Fibroblast of lung (primary cell): ENCODE measurements around the gene FKBP11. TPM values are rescaled to one million over a fixed set of nuclear protein-coding genes. Genes with fewer than 3 reads are reported as not detected.

Source experiments
- DNase-seq, 2 donors: peaks; one replicate each; pipeline versions ENCODE4 v3.0.0 to v3.0.0-alpha.2; 2010; ENCODE audit warnings: low read depth in 2 of 2
- H2AFZ ChIP-seq: 2 replicates; pipeline ENCODE4 v1.5.1; 2012; ENCODE audit warnings: low read length, control low read depth, inconsistent platforms
- H3K27ac ChIP-seq: 2 replicates; pipeline ENCODE4 v1.5.1; 2011; ENCODE audit warnings: low read length, control low read depth; ENCODE audit not compliant: insufficient read depth
- H3K27me3 ChIP-seq: 2 replicates; pipeline ENCODE4 v1.5.1; 2011; ENCODE audit warnings: mild to moderate bottlenecking, low read length; ENCODE audit not compliant: control insufficient read depth, insufficient read depth
- H3K36me3 ChIP-seq: 2 replicates; pipeline ENCODE4 v1.5.1; 2011; ENCODE audit warnings: low read length; ENCODE audit not compliant: control insufficient read depth, insufficient read depth
- H3K4me1 ChIP-seq: 2 replicates; pipeline ENCODE4 v1.5.1; 2011; ENCODE audit warnings: low read length; ENCODE audit not compliant: control insufficient read depth, insufficient read depth; ENCODE audit errors: extremely low read depth
- H3K4me2 ChIP-seq: 2 replicates; pipeline ENCODE4 v1.5.1; 2011; ENCODE audit warnings: low read length, control low read depth; ENCODE audit not compliant: insufficient read depth; ENCODE audit errors: extremely low read depth
- H3K4me3 ChIP-seq, 4 experiments: fragments of 200-600 bp in 1 of 4; sonication (generic) in 1 of 4; replicated peaks in 1 of 4; 2 replicates each; pipeline ENCODE4 v1.5.1; 2011 to 2016; ENCODE audit warnings: low read length in 4 of 4, low read depth in 3 of 4, mild to moderate bottlenecking in 3 of 4, control low read depth in 2 of 4, inconsistent platforms in 1 of 4, mixed read lengths in 1 of 4; ENCODE audit not compliant: insufficient read depth in 1 of 4; ENCODE audit errors: control extremely low read depth in 1 of 4
- H3K79me2 ChIP-seq: 2 replicates; pipeline ENCODE4 v1.5.1; 2012; ENCODE audit warnings: mild to moderate bottlenecking, low read length, inconsistent platforms; ENCODE audit not compliant: control insufficient read depth, insufficient read depth
- H3K9ac ChIP-seq: 2 replicates; pipeline ENCODE4 v1.5.1; 2011; ENCODE audit warnings: mild to moderate bottlenecking, low read length, control low read depth; ENCODE audit not compliant: insufficient read depth
- H3K9me3 ChIP-seq: 2 replicates; pipeline ENCODE4 v1.5.1; 2012; ENCODE audit warnings: low read depth, low read length; ENCODE audit not compliant: control insufficient read depth, insufficient read depth
- H4K20me1 ChIP-seq: 2 replicates; pipeline ENCODE4 v1.5.1; 2011; ENCODE audit warnings: low read length; ENCODE audit not compliant: control insufficient read depth, insufficient read depth; ENCODE audit errors: extremely low read depth
- EZH2 ChIP-seq: IDR thresholded peaks from 2 replicates; pipeline ENCODE4 v1.5.1; 2012; ENCODE audit warnings: low read length, control low read depth, mild to moderate bottlenecking; ENCODE audit errors: missing control alignments
- polyA plus RNA-seq, 2 donors: library from polyadenylated mRNA; depleted of rRNA in 1 of 2; stranded (reverse) in 1 of 2; unstranded in 1 of 2; fragments of >200 nt; gene quantifications; 2 replicates each; pipeline ENCODE4 v1.2.1, GENCODE V29; 2011 to 2012; ENCODE audit warnings: missing spikeins in 1 of 2
- total RNA-seq: library from RNA; depleted of rRNA; stranded (reverse); fragments of >200 nt; gene quantifications from 2 replicates; pipeline ENCODE4 v1.2.1, GENCODE V29; 2014
- TF ChIP-seq, protein P1 (sequence below), 2 donors: IDR thresholded peaks in 1 of 2; conservative IDR thresholded peaks in 1 of 2; 1 replicate in 1 of 2; 2 replicates in 1 of 2; pipeline ENCODE4 v1.5.1; 2011 to 2012; ENCODE audit warnings: low read length in 2 of 2, control low read depth in 1 of 2, inconsistent platforms in 1 of 2, low read depth in 1 of 2, mild to moderate bottlenecking in 1 of 2

Gene FKBP11
- total and polyA plus RNA-seq, 2 donors (not counting 1 experiment from before 2014, with no cell fraction given): 12.6 to 48.8 TPM

GRCh38 chr12:48933664-48934311 is 8.5 kb upstream of the FKBP11 start:
- Histone ChIP-seq H3K27me3 (no peaks in the 10 kb centered on the region), H3K36me3 (peaks cover 6% of the 10 kb centered on the region), H2AFZ (no peak overlapping the region), H3K9me3 (no peaks in the 10 kb centered on the region), H3K4me3 (no peak overlapping the region), H3K9ac (no peak overlapping the region), H3K79me2 (no peaks in the 10 kb centered on the region), H4K20me1 (no peaks in the 10 kb centered on the region), H3K4me1 (no peaks in the 10 kb centered on the region), H3K27ac (no peak overlapping the region), H3K4me2 (no peak overlapping the region)
- DNase-seq: no peak
- TF ChIP-seq EZH2: no peak
- TF ChIP-seq, protein P1, sequence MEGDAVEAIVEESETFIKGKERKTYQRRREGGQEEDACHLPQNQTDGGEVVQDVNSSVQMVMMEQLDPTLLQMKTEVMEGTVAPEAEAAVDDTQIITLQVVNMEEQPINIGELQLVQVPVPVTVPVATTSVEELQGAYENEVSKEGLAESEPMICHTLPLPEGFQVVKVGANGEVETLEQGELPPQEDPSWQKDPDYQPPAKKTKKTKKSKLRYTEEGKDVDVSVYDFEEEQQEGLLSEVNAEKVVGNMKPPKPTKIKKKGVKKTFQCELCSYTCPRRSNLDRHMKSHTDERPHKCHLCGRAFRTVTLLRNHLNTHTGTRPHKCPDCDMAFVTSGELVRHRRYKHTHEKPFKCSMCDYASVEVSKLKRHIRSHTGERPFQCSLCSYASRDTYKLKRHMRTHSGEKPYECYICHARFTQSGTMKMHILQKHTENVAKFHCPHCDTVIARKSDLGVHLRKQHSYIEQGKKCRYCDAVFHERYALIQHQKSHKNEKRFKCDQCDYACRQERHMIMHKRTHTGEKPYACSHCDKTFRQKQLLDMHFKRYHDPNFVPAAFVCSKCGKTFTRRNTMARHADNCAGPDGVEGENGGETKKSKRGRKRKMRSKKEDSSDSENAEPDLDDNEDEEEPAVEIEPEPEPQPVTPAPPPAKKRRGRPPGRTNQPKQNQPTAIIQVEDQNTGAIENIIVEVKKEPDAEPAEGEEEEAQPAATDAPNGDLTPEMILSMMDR (conservative IDR thresholded peaks at IDR 0.05 in 1 of 2, IDR thresholded peaks at IDR 0.05 in 1 of 2; ENCODE audit: low read depth in 1 of 2, low read length in 2 of 2): no peak

GRCh38 chr12:48932878-48933277 is 7.6 kb upstream of the FKBP11 start:
- Histone ChIP-seq H3K4me2 (no peak overlapping the region), H3K4me1 (no peaks in the 10 kb centered on the region), H3K36me3 (peaks cover 7% of the 10 kb centered on the region), H3K9me3 (no peaks in the 10 kb centered on the region), H3K27ac (no peak overlapping the region), H2AFZ (no peak overlapping the region), H3K4me3 (no peak overlapping the region), H3K79me2 (no peaks in the 10 kb centered on the region), H3K9ac (no peak overlapping the region), H3K27me3 (no peaks in the 10 kb centered on the region), H4K20me1 (no peaks in the 10 kb centered on the region)
- DNase-seq: no peak
- TF ChIP-seq, protein P1 (conservative IDR thresholded peaks at IDR 0.05 in 1 of 2, IDR thresholded peaks at IDR 0.05 in 1 of 2; ENCODE audit: low read depth in 1 of 2, low read length in 2 of 2): no peak
- no peak for TF ChIP-seq EZH2

GRCh38 chr12:48930475-48930874 is 5.2 kb upstream of the FKBP11 start:
- Histone ChIP-seq H3K9me3 (no peaks in the 10 kb centered on the region), H3K4me1 (peaks cover 4% of the 10 kb centered on the region), H3K79me2 (no peaks in the 10 kb centered on the region), H3K9ac (no peak overlapping the region), H2AFZ (no peak overlapping the region), H4K20me1 (no peaks in the 10 kb centered on the region), H3K27ac (no peak overlapping the region), H3K36me3 (peaks cover 5% of the 10 kb centered on the region), H3K27me3 (no peaks in the 10 kb centered on the region), H3K4me2 (no peak overlapping the region), H3K4me3 (no peak overlapping the region)
- DNase-seq: no peak
- no peak for TF ChIP-seq EZH2
- TF ChIP-seq, protein P1 (conservative IDR thresholded peaks at IDR 0.05 in 1 of 2, IDR thresholded peaks at IDR 0.05 in 1 of 2; ENCODE audit: low read depth in 1 of 2, low read length in 2 of 2): no peak
